B cell (primary cell): ENCODE results near the gene STK16. TPM values are rescaled to one million over a fixed set of nuclear protein-coding genes. Genes with fewer than 3 reads are reported as not detected.
A peak's percentile ranks its signal among the peaks of the same experiment; 100 is the strongest.

ENCODE experiments used
- ATAC-seq: fragments of 200-7000 bp; cut with Tn5 transposase; one replicate; pipeline ENCODE4 v1.10.0; 2021; ENCODE audit warnings: low read depth, mild to moderate bottlenecking, moderate number of reproducible peaks, moderate library complexity
- CTCF ChIA-PET: fragments of 350-600 bp; sonication (Branson Sonifier 250); formaldehyde crosslinking; loops from one replicate; lab custom pipeline; 2021; ENCODE audit warnings: antibody characterized with exemption, inconsistent platforms; lab: Charles Lee
- POLR2A ChIA-PET: fragments of 350-600 bp; sonication (Branson Sonifier 250); formaldehyde crosslinking; loops from one replicate; lab custom pipeline; 2021; ENCODE audit warnings: antibody characterized with exemption; lab: Charles Lee
- DNase-seq: peaks from one replicate; pipeline ENCODE4 v3.0.0; 2013
- H2AFZ ChIP-seq: 2 replicates; pipeline ENCODE4 v1.6.1; 2012; ENCODE audit warnings: mild to moderate bottlenecking, low read depth, low read length; ENCODE audit not compliant: insufficient read depth, poor library complexity, severe bottlenecking
- H3K27ac ChIP-seq, 2 donors: 1 replicate in 1 of 2; 2 replicates in 1 of 2; pipeline ENCODE4 v1.5.1; 2012 to 2013; ENCODE audit warnings: low read length in 2 of 2, mild to moderate bottlenecking in 2 of 2, moderate library complexity in 1 of 2
- H3K27me3 ChIP-seq, 4 experiments: fragments of 200-600 bp in 1 of 4; sonication (generic) in 1 of 4; replicated peaks in 1 of 4; 1 replicate in 2 of 4; 2 replicates in 2 of 4; pipeline versions ENCODE4 v1.6.1 to v1.7.0; 2013 to 2016; ENCODE audit warnings: low read length in 3 of 4, mild to moderate bottlenecking in 2 of 4, mixed read lengths in 1 of 4, moderate library complexity in 1 of 4; ENCODE audit not compliant: insufficient read depth in 4 of 4, control insufficient read depth in 3 of 4; ENCODE audit errors: control extremely low read depth in 1 of 4
- H3K36me3 ChIP-seq, 2 experiments: replicated peaks in 1 of 2; 1 replicate in 1 of 2; 2 replicates in 1 of 2; pipeline versions ENCODE4 v1.6.1 to v1.7.1; 2013; ENCODE audit warnings: low read length in 1 of 2; ENCODE audit not compliant: insufficient read depth in 2 of 2, control insufficient read depth in 1 of 2; ENCODE audit errors: control extremely low read depth in 1 of 2, extremely low read depth in 1 of 2
- H3K4me1 ChIP-seq, 2 donors: fragments of 200-600 bp in 1 of 2; sonication (generic) in 1 of 2; 1 replicate in 1 of 2; 2 replicates in 1 of 2; pipeline versions ENCODE4 v1.5.1 to v1.6.1; 2013 to 2017; ENCODE audit warnings: low read length in 2 of 2; ENCODE audit not compliant: control insufficient read depth in 2 of 2, insufficient read depth in 2 of 2
- H3K4me2 ChIP-seq: replicated peaks from 2 replicates; pipeline ENCODE3; 2012; ENCODE audit warnings: mild to moderate bottlenecking, low read depth, low read length; ENCODE audit not compliant: poor library complexity, severe bottlenecking
- H3K4me3 ChIP-seq, 5 experiments: fragments of 200-600 bp in 1 of 5; sonication (generic) in 1 of 5; 1 replicate in 3 of 5; 2 replicates in 2 of 5; pipeline versions ENCODE4 v1.5.1 to v1.7.0; 2011 to 2016; ENCODE audit warnings: low read length in 4 of 5, mild to moderate bottlenecking in 4 of 5, low read depth in 2 of 5, control low read depth in 1 of 5, moderate library complexity in 1 of 5; ENCODE audit not compliant: insufficient read depth in 1 of 5; ENCODE audit errors: control extremely low read depth in 1 of 5, extremely low read depth in 1 of 5
- H3K79me2 ChIP-seq: fragments of 200-600 bp; sonication (generic); one replicate; pipeline ENCODE4 v1.6.0; 2016; ENCODE audit warnings: low read length; ENCODE audit not compliant: control insufficient read depth, insufficient read depth
- H3K9ac ChIP-seq: fragments of 200-600 bp; sonication (generic); 2 replicates; pipeline ENCODE4 v1.6.1; 2017; ENCODE audit warnings: mild to moderate bottlenecking, low read length, moderate library complexity
- H3K9me3 ChIP-seq, 3 donors: one replicate each; pipeline versions ENCODE4 v1.6.1 to v1.7.1; 2013; ENCODE audit warnings: low read length in 2 of 3; ENCODE audit not compliant: control insufficient read depth in 2 of 3, insufficient read depth in 1 of 3; ENCODE audit errors: control extremely low read depth in 1 of 3
- H4K20me1 ChIP-seq: 2 replicates; pipeline ENCODE4 v1.6.0; 2012; ENCODE audit warnings: mild to moderate bottlenecking, low read length; ENCODE audit not compliant: insufficient read depth, control insufficient read depth, poor library complexity, severe bottlenecking
- H3K27ac Mint-ChIP-seq: one replicate; pipeline ENCODE4 v1.8.0; 2021; ENCODE audit warnings: mixed read lengths
- H3K27me3 Mint-ChIP-seq: one replicate; pipeline ENCODE4 v1.8.0; 2021; ENCODE audit warnings: mixed read lengths
- H3K4me1 Mint-ChIP-seq: one replicate; pipeline ENCODE4 v1.8.0; 2021; ENCODE audit warnings: mixed read lengths
- H3K4me3 Mint-ChIP-seq: one replicate; pipeline ENCODE4 v1.8.0; 2021; ENCODE audit warnings: mixed read lengths
- H3K9me3 Mint-ChIP-seq: one replicate; pipeline ENCODE4 v1.8.0; 2022; ENCODE audit warnings: mixed read lengths; ENCODE audit not compliant: insufficient read depth
- CTCF ChIP-seq: fragments of 200-600 bp; IDR thresholded peaks from one replicate; pipeline ENCODE4 v1.8.0; 2022; ENCODE audit warnings: antibody characterized with exemption, mild to moderate bottlenecking
- EZH2 ChIP-seq: IDR thresholded peaks from 2 replicates; pipeline ENCODE4 v1.6.1; 2012; ENCODE audit warnings: borderline replicate concordance, low read depth, mild to moderate bottlenecking, moderate library complexity, low read length; ENCODE audit not compliant: insufficient read depth, poor library complexity, severe bottlenecking
- WGBS: methylation state at CpG from one replicate; pipeline ENCODE4 v1.1.5; 2013; ENCODE audit warnings: missing lambda C conversion rate; ENCODE audit not compliant: insufficient coverage; 5-methylcytosine and 5-hydroxymethylcytosine counted together
- intact Hi-C: fragments of 100-400 bp; cut with micrococcal nuclease; formaldehyde crosslinking; loops from one replicate; pipeline ENCODE4 v1.10.0; 2022
- polyA plus RNA-seq: library from polyadenylated mRNA; depleted of rRNA; stranded (reverse); fragments of >200 nt; gene quantifications from 2 replicates; pipeline ENCODE4 v1.2.3, GENCODE V29; 2012
- total RNA-seq, 2 donors: library from RNA; stranded (reverse); fragments of 120-200 nt in 1 of 2; gene quantifications; 1 replicate in 1 of 2; 2 replicates in 1 of 2; pipeline versions ENCODE4 v1.2.3 to v1.2.4, GENCODE V29; 2013 to 2022

Gene STK16
- total and polyA plus RNA-seq, 2 donors (not counting 1 experiment from before 2014, with no cell fraction given): 29.0 to 60.1 TPM

GRCh38 chr2:219218732-219219701 lies 26.3 kb upstream of the STK16 start, which contains the start of gene ABCB6:
Gene ABCB6 (minus strand): TSS chr2:219218958. CDS start chr2:219218673, 285 bp downstream.
- peak within 1 kb of the TSS; percentile 0 to 55 for H3K27ac ChIP-seq
- ChIA-PET POLR2A (interaction anchor here (0.7 to 3.0 kb wide), 8 partner anchors 11 to 76 kb away, joined by 3 to 30 read pairs (median 8); partner anchors contain the start of genes ANKZF1, ATG9A, CNPPD1 and DNAJB2), CTCF (interaction anchor here (1.0 to 4.3 kb wide), 8 partner anchors 13 to 76 kb away, joined by 3 to 26 read pairs (median 8); partner anchors contain the start of genes CNPPD1, SLC23A3, TUBA4B and ZFAND2B)
- TF ChIP-seq EZH2 (no peak), CTCF (no peak)
- peak within 1 kb of the TSS; percentile 86 for H3K27ac Mint-ChIP-seq
- H2AFZ ChIP-seq: peak within 1 kb of the TSS; percentile 68
- no peaks in the 10 kb centered on the region for H3K27me3 Mint-ChIP-seq
- peak within 1 kb of the TSS; percentile 51 to 74 (median 66) for H3K4me3 ChIP-seq
- H3K9me3 Mint-ChIP-seq: no peaks in the 10 kb centered on the region
- H3K4me2 ChIP-seq: peak within 1 kb of the TSS; percentile 91
- WGBS: 19% methylated on average over 71 of the region's 71 CpGs
- peak; percentile 92 for DNase-seq
- H3K79me2 ChIP-seq: no peaks in the 10 kb centered on the region
- intact Hi-C loops: loop anchor here (1.0 to 2.0 kb wide), 6 partner anchors 10 to 76 kb away; partner anchors contain the start of genes ANKZF1, ATG9A, DNAJB2 and NHEJ1
- H3K4me1 Mint-ChIP-seq: peaks cover 20% of the 10 kb centered on the region
- H3K27me3 ChIP-seq: no peaks in the 10 kb centered on the region
- peak within 1 kb of the TSS; percentile 68 for H3K9ac ChIP-seq
- ATAC-seq: peak; percentile 95
- H3K4me3 Mint-ChIP-seq: peak within 1 kb of the TSS; percentile 87
- H4K20me1 ChIP-seq: peaks cover 38% of the 10 kb centered on the region
- H3K9me3 ChIP-seq: no peaks in the 10 kb centered on the region
- H3K4me1 ChIP-seq: peaks cover 17 to 21% of the 10 kb centered on the region in 2 donors
- H3K36me3 ChIP-seq: peaks cover 5 to 40% of the 10 kb centered on the region in 2 experiments
